SK-MEL-5 (cell line): ENCODE measurements around the gene HOPX. TPM values are rescaled to one million over a fixed set of nuclear protein-coding genes. Genes with fewer than 3 reads are reported as not detected.
"Not testable (repeated sequence)": the region's sequence is repeated elsewhere in the genome, so short reads cannot be mapped to it uniquely, and the experiment has no call there.

Source experiments
- DNase-seq: peaks from one replicate; pipeline ENCODE4 v3.0.0-alpha.2; 2016; ENCODE audit warnings: low read depth, low spot score
- in situ Hi-C: cut with HindIII; loops from 2 replicates; pipeline ENCODE4 v1.10.0; 2016; ENCODE audit warnings: low sequenced_read_pairs, high pct_unique_total_duplicates, low pct_unique_long_range_greater_than_20kb
- total RNA-seq: library from RNA; depleted of rRNA; stranded (reverse); fragments of >200 nt; shearing (Covaris generic); gene quantifications from 2 replicates; pipeline ENCODE4 v1.2.3, GENCODE V29; 2014

HOPX gene
- total RNA-seq, 1 experiment from 2014 or later, result not detected

DNA sequence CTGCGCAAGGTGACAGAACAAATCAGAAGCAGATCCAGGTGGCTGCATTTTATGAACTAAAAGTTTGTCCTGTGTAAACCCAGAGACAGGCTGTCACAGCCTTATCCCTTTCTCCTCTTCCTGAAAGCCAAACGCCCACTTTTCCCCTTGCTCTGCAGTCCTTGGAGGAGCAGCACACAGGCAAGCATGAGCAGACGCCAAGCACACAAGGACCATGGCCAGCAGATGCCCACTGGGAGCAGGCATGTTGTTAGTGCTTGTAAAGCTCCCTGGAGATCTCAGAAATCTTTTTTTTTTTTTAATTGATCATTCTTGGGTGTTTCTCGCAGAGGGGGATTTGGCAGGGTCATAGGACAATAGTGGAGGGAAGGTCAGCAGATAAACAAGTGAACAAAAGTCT, 11.5 kb upstream of the HOPX start:
- in situ Hi-C loops, result no loop called here

DNA sequence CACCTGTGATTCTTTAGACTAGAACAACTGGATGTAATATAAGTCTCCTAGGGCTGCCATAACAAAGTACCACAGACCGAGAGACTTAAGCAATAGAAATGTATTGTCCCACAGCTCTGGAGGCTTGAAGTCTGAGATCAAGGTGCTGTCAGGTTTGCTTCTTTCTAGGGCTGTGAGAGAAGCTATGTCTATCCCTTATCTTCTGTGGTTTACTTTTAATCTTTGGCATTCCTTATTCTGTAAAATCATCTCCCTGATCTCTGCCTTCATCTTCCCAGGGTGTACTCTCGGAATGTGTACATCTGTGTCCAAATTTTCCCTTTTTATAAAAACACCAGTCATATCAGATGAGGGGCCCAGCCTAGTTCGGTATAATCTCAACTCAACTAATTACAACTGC, 10.3 kb upstream of the HOPX start:
- DNase-seq, result no peak
- in situ Hi-C loops, result no loop called here

More for the DNA sequence above, 11.5 kb upstream of the HOPX start:
- no peak for DNase-seq

DNA sequence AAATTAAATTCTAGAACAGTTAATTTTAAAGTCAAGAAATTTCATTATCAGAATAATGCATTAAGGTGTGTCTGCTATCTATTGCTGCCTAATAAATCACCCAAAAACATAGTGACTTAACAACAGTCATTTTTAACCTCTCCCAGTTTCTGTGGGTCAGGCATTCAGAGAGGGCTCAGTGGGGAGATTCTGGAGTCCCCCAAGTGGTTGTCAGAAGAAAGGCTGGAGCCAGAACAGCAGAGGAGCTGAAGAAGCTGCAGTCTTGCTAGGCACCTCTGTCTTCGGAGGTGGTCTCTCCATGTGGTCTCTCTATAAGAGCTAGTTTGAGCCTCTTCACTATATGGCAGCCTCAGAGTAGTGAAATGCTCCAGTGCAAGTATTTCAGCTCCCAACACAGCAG, 9.3 kb upstream of the HOPX start:
- no peak for DNase-seq
- in situ Hi-C loops, result no loop called here

DNA sequence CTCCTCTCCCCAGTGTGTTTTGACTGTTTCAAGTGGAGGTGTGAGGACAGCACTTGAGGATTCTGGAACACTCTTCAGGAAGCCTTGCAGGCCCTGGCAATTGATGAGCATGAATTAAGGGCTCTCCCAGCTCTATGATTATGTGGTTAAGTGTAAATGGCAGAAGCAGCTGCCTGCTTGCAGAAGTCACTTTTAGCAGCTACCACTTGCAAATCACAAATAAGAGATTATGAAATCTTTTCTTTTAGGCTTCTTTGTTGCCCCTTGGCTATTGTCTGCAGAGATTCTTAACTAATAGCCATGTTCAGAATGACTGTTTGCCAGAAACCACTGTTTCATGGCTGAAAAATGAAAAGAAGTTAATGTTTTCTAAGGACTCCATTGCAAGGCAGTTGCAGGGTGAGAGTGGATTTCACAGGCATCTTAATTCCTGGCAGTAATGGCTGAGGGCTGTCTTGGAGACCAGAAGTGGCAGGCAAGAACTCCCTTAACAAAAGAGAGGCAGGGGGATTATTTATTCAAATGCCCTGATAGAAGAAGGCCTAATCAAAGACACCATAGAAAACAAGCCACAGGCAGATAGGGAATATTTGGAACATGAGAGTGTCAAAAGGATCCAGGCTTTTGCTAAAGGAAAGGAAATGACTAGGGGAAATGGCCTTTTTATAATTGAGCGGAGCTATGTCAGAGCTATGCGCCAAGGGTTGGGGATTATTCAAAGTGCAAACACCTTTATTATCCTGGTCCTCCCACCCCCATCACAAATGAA, 8.3 kb upstream of the HOPX start:
- in situ Hi-C loops, result no loop called here

DNA sequence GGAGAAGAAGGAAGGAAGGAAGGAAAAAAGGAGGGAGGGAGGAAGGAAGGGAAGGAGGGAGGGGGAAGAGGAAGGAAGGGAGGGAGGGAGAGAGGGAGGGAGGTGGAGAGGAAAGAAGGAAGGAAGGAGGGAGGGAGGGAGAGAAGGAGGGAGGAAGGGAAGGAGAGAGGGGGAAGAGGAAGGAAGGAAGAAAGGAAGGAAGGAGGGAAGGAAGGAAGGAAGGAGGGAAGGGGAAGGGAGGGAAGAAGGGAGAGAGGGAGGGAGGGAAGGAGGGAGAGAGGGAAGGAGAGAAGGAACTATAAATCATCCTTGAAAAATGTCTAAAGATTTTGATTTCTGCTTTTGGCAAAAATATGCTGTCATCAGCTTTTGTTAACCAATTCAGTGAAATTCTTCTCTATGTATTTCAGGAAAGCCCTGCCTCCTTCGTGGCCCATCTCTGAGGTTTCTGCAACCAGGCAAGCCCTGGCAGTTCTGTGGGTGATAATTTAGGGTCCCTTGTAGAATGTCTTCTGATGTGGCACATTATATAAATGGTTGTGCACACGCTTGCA, 7.1 kb upstream of the HOPX start:
- DNase-seq, result no peak
- in situ Hi-C loops, result no loop called here

More for the DNA sequence above, 8.3 kb upstream of the HOPX start:
- DNase-seq, result no peak

DNA sequence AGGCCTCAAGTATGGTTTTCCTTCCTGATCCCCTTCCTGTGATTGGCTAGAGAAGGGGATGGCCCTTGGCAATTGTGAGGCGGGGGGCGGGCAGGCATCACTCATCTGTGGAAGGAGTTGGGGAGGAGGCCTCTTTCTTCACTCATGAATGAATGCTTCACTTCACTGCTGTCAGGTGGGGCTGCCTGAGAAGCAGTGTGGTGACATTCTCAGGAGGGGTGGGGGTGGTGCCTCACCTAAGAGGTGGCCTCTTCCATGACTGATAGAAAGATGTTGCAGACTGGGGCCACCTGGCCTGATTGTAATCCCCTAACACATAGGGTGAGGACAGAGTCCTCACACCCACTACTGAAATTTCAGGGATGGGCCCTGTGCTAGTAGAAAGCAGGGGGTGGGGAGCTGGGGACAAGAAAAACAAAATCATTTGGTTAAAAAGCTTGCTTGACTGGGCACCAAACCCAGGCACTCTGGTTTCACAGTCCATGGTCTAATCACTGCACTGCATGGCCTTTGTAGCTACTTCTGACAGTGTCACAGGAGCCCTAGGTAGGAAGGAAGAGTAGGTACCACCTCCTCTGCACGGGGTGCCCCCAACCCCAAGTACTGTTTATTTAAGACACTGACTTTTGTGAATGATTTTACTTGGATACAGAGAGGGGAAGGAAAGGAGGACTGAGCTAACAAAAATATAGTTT, 5.6 kb upstream of the HOPX start:
- DNase-seq, result no peak
- in situ Hi-C loops, result no loop called here

DNA sequence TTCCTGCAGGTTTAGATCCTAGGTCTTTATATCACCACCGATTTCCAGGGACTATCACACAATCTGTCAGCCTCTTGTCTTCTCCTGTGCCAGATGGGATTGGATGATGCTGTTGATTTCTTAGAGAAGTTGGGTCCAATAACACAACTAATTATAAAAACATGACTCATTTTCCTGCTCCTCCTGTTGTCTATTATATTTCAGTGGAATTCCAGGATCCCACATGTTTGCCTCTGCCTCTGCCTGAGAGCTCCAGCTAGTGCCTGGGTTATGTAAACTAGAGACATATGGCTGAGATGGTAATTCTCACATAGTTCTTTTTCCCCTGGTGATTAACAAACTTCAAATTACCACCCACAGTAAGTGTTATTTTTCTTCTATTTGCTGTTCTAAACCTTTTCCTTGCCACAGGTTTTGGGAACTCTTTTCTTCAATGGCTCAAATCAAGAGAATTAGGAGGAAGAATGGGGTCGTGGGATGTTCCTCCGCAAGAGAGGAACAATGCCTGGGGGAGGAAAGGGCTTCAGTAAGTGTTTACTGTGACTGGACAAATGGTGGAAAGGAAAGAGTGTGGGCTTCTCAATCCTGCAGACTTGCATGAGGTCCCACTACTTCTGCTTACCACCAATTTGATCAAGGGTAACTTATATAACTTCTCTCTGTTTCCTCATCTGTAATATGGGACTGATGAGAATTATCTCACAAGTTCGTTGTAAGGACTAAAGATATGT, 3.4 kb upstream of the HOPX start:
- DNase-seq, result no peak
- in situ Hi-C loops, result no loop called here

DNA sequence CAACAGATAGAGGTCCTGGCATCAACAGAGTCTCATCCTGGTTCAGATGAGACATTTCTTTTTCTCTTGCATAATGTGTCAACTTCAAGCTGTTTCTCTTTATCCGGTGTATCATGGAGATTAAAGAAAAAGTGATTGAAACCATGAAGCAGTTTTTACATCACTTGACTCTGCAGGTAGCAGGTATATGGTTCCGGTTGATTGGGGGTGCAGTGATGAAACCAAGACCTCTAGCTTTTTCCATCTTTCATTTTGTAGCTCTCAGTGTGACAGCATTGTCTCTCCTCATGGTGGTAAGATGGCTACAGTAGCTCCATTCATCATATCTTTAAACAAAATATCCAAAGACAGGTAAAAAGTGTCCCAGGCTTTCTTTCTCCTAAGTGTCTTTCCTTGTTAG, 2.4 kb upstream of the HOPX start:
- no peak for DNase-seq
- in situ Hi-C loops, result no loop called here

DNA sequence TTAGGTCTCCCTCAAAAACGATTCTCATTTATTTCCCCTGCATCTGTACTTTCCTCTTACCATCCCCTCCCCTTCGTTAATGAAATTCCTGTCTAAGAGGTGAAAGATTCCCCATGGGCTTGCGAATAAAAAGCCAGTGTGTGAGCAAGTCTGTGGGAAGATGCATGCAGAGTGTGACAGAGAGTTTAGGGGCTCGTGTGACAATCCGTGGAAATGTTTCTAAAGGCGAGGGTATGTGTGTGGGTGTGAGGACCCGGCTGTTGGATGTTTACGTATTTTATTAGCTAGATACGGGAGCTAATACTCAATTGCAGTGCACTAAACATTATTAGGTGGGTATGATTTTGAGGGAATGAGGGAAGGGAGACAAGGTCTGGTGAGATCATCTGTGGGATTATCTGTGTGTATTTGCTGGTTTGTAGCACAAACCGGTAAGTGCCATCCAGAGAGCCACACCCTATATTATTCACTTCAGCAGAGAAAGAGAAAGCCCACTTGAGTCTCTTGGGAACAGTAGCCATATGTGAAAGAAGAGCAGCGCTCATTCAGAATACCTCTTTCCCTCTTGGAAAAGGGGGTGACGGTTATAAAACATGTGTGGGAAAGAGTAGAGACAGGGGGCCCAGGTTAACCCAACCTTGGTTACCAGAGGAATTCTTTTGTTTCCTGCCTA, 893 bp upstream of the HOPX start:
- in situ Hi-C loops, result no loop called here
- DNase-seq, result no peak

DNA sequence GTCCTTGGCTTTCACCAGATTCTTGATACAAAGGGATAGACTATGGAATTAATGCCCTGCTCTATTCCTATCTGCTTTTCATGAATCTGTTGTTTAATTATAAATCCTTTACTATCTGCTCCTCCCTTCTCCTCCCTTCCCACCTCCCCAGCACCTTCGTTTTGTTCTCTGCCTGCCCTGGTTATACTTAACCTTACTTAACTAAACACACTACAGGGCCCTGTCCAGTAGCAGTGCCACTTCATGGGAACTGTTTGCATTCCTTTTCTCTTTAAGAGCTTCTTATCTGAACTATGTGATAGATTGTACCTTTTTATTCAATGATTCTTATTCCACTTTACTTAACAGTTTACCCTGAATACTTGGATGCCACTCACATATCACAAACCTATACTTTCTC, 830 bp downstream of the HOPX start:
- no peak for DNase-seq
- in situ Hi-C loops, result no loop called here

DNA sequence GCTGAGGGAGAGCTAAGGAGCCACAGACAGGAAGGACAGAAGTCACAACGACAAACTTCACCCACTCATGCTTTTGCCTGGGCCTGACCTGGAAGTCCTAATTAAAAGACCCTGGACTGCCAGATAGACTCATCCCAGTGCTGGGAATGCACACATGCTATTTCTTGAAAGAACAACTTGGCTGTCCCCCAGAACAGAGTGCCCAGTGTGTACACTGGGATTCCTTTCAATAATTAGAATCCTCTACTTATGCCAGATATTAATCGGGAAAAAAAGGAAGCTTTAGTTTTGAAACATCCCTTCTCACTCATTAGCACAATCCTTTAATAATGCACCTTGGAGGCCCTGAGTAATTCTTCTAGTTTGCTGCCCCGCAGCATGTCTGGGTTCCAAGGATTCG, 3.4 kb downstream of the HOPX start:
- in situ Hi-C loops, result no loop called here
- DNase-seq, result no peak

DNA sequence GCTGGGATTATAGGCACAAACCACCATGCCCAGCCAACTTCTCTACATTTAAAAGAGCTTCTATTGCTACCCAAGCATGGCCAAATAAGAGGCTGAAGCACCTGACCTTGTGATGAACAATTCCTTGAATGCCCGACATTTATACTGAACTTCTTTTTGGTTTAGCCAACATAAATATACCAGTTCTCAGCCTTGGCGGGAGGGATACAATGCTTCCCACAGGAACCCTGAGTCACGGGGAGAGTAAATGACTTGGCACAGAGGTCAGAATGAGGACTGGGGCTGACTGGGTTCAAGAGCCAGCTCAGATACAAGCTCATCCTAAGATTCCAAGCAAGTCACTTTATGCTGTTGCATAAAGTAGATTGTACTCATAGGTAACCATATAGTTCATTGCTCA, 6.1 kb downstream of the HOPX start:
- in situ Hi-C loops, result no loop called here
- DNase-seq, result peak; percentile 41

DNA sequence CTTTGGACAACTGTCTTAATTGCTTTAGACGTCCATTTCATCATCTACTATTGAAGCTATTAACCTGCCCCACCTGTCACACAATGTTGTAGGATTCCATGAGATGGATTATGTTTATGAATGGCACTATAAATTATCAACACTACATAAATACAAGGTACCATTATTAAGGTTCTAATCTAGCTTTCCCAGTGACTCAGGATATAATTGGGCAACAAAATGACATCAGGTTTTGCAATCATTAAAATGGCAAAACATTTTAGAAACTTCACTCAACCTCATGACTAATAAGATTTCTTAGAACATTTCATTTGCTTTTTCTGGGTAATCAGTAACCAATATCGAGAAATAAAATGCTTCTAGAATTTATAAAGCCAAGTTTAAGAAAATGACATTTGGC, 9.2 kb downstream of the HOPX start:
- no peak for DNase-seq
- in situ Hi-C loops, result no loop called here

DNA sequence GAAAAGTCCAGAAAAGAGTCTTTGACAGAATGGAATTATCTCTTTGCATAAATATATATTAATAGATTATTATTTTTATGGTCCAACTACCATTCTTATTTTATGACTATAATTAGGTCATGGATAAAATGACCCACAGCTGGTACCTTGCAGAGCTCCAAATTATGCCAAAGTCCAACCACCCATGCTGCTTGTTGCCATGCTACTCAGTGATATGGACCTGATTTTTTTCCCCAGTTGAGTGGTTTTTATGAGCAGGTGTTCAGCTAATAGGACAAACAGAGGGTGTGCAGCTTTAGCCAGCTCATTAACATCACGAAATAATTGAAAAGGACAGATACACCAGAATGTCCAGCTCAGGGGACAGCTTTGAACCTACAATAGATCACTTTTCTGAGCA, 9.7 kb downstream of the HOPX start:
- no peak for DNase-seq
- in situ Hi-C loops, result no loop called here

DNA sequence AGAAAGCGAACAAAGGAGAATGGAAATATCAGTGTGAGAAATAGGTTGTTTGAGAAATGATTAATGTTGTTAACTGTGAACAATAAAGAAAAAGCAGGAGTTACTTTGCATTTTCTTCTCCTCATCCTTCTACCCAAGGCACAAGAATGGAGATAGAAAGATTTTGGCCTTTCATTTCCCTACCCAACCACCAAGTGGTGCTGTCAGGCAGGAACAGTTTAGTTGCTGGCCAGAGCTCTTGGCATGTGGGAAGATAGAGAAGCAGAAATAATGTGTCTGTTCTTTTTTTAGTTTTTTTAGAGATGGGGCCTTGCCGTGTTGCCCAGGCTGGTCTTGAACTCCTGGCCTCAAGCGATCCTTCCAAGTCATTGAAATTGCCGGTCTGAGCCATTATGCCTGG, 12.8 kb downstream of the HOPX start:
- in situ Hi-C loops, result no loop called here
- DNase-seq, result peak; percentile 42

DNA sequence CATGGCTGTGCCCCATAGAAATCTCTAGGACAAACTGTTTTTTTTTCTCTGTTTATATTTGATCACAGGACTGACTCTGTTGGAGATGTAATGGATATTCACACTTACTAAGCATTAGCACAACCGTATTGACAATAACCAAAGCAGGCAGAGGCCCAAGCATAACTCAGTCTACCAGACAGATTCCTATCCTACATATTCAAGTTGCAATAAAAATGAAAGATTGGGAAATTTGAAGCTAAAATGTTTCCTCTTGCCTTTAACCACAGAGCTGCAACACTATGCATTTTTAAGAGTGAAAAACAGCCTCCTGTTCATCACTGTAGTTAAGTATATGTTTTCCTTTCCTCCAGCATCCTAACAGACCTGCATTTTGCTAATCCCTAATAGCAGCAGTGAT, 13.7 kb downstream of the HOPX start:
- DNase-seq, in situ Hi-C loops: not testable (repeated sequence)

DNA sequence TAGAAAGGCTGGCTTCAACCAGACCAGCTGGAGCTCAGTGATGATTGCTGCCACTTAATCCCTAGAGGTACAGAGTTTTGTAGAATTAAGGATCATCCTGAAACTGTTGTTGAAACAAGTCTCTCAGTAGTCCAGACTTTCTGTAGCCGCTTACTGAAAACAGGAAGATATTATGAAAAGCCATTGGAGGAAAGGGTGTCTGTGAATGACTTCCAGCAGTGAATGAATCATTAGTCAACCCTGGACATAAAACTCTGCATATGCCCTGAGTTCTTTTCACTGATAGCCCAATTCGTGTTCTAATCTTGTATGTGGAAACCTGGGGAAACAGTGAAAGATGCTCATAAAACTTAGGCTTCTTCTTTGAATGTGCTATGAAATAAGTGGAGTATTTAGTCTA, 14.8 kb downstream of the HOPX start:
- DNase-seq, result no peak
- in situ Hi-C loops, result no loop called here

DNA sequence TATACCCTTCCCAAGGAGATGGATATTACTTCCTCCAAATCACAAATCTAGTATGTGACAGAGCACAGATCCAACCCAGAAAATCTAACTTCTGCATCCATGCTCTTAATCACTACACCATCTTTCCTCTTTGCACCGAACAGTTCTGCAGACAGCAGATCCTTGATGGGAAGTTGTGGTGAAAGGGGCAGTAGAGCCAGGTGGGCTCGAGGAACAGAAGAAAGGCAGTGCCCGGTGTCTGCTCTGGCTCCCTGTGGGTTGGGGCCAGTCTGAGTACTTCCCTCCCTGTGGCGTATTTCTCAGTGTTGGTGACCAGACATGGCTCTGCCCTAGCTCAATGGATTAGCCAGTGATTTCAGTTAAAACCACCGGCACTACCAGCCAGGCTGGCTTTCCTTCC, 15.3 kb downstream of the HOPX start:
- DNase-seq, result no peak
- in situ Hi-C loops, result no loop called here
